Gastroesophageal sphincter (tissue), 3 donors: ENCODE measurements around the gene CHMP2B.

Source experiments
- EP300 ChIP-seq: sonication (generic); formaldehyde crosslinking; IDR thresholded peaks from one replicate; pipeline ENCODE4 v1.6.1; 2017; ENCODE audit warnings: antibody characterized with exemption, mild to moderate bottlenecking
- POLR2A ChIP-seq, 2 donors: fragments of 450-650 bp; IDR thresholded peaks; one replicate each; pipeline ENCODE4 v1.6.1; 2017; ENCODE audit warnings: antibody characterized with exemption in 2 of 2, mild to moderate bottlenecking in 2 of 2, moderate library complexity in 1 of 2
- TF ChIP-seq, protein P1 (sequence below), 4 experiments: fragments of 200-600 bp in 2 of 4; fragments of 450-650 bp in 2 of 4; sonication (generic) in 1 of 4; IDR thresholded peaks; one replicate each; pipeline ENCODE4 v1.5.1; 2017 to 2019; ENCODE audit warnings: antibody characterized with exemption in 4 of 4, mild to moderate bottlenecking in 2 of 4, moderate library complexity in 2 of 4

DNA sequence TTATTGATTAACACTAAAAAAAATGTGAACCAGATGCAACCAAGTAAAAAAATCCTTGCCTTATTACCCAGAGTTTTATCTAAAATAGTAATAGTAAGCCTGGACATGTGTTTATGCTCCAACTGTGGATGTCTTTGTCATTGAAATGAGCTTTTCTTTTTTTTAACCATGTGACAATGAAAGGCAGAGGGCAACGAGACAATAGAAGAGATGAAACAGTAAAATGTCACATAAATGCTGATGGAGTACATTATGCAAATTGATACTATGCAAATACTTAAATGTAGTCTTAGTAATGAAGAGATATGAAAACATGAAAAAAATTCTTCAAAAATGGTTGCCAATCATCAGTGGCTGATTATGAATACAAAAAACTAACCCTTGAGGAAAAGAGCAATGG lies 20.5 kb upstream of the CHMP2B start:
- TF ChIP-seq, protein P1, sequence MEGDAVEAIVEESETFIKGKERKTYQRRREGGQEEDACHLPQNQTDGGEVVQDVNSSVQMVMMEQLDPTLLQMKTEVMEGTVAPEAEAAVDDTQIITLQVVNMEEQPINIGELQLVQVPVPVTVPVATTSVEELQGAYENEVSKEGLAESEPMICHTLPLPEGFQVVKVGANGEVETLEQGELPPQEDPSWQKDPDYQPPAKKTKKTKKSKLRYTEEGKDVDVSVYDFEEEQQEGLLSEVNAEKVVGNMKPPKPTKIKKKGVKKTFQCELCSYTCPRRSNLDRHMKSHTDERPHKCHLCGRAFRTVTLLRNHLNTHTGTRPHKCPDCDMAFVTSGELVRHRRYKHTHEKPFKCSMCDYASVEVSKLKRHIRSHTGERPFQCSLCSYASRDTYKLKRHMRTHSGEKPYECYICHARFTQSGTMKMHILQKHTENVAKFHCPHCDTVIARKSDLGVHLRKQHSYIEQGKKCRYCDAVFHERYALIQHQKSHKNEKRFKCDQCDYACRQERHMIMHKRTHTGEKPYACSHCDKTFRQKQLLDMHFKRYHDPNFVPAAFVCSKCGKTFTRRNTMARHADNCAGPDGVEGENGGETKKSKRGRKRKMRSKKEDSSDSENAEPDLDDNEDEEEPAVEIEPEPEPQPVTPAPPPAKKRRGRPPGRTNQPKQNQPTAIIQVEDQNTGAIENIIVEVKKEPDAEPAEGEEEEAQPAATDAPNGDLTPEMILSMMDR (IDR thresholded peaks at IDR 0.05): no peak
- TF ChIP-seq POLR2A (IDR thresholded peaks at IDR 0.05) (no peak), EP300 (no peak)
